Skeletal muscle tissue (tissue), 4 donors: ENCODE data around the gene VAV1. TPM values are rescaled to one million over a fixed set of nuclear protein-coding genes. Genes with fewer than 3 reads are reported as not detected.

Experiments
- H3K27ac ChIP-seq: one replicate; pipeline ENCODE4 v1.7.0; 2013; ENCODE audit warnings: mild to moderate bottlenecking, low read depth, low read length, inconsistent platforms
- H3K27me3 ChIP-seq, 3 donors: one replicate each; pipeline ENCODE4 v1.7.0; 2013; ENCODE audit warnings: low read length in 3 of 3; ENCODE audit not compliant: control insufficient read depth in 3 of 3, insufficient read depth in 3 of 3
- H3K36me3 ChIP-seq, 3 donors: one replicate each; pipeline ENCODE4 v1.7.0; 2013; ENCODE audit warnings: low read length in 3 of 3; ENCODE audit not compliant: control insufficient read depth in 3 of 3, insufficient read depth in 3 of 3
- H3K4me1 ChIP-seq, 3 donors: one replicate each; pipeline ENCODE4 v1.7.0; 2013; ENCODE audit warnings: low read length in 3 of 3, mild to moderate bottlenecking in 3 of 3; ENCODE audit not compliant: control insufficient read depth in 3 of 3, insufficient read depth in 3 of 3
- H3K4me3 ChIP-seq, 3 donors: one replicate each; pipeline ENCODE4 v1.7.0; 2013; ENCODE audit warnings: low read length in 3 of 3
- H3K9ac ChIP-seq, 3 donors: one replicate each; pipeline ENCODE4 v1.7.0; 2013; ENCODE audit warnings: low read length in 3 of 3, mild to moderate bottlenecking in 3 of 3, moderate library complexity in 2 of 3, low read depth in 1 of 3
- H3K9me3 ChIP-seq, 3 donors: one replicate each; pipeline ENCODE4 v1.7.0; 2013; ENCODE audit warnings: low read length in 3 of 3; ENCODE audit not compliant: control insufficient read depth in 3 of 3
- total RNA-seq: library from RNA; depleted of rRNA; stranded (reverse); fragments of >200 nt; gene quantifications from one replicate; pipeline ENCODE4 v1.2.3, GENCODE V29; 2014
- donor health status: Osteomylitis.

The VAV1 gene, protein sequence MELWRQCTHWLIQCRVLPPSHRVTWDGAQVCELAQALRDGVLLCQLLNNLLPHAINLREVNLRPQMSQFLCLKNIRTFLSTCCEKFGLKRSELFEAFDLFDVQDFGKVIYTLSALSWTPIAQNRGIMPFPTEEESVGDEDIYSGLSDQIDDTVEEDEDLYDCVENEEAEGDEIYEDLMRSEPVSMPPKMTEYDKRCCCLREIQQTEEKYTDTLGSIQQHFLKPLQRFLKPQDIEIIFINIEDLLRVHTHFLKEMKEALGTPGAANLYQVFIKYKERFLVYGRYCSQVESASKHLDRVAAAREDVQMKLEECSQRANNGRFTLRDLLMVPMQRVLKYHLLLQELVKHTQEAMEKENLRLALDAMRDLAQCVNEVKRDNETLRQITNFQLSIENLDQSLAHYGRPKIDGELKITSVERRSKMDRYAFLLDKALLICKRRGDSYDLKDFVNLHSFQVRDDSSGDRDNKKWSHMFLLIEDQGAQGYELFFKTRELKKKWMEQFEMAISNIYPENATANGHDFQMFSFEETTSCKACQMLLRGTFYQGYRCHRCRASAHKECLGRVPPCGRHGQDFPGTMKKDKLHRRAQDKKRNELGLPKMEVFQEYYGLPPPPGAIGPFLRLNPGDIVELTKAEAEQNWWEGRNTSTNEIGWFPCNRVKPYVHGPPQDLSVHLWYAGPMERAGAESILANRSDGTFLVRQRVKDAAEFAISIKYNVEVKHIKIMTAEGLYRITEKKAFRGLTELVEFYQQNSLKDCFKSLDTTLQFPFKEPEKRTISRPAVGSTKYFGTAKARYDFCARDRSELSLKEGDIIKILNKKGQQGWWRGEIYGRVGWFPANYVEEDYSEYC
- 4.7 TPM for total RNA-seq

DNA sequence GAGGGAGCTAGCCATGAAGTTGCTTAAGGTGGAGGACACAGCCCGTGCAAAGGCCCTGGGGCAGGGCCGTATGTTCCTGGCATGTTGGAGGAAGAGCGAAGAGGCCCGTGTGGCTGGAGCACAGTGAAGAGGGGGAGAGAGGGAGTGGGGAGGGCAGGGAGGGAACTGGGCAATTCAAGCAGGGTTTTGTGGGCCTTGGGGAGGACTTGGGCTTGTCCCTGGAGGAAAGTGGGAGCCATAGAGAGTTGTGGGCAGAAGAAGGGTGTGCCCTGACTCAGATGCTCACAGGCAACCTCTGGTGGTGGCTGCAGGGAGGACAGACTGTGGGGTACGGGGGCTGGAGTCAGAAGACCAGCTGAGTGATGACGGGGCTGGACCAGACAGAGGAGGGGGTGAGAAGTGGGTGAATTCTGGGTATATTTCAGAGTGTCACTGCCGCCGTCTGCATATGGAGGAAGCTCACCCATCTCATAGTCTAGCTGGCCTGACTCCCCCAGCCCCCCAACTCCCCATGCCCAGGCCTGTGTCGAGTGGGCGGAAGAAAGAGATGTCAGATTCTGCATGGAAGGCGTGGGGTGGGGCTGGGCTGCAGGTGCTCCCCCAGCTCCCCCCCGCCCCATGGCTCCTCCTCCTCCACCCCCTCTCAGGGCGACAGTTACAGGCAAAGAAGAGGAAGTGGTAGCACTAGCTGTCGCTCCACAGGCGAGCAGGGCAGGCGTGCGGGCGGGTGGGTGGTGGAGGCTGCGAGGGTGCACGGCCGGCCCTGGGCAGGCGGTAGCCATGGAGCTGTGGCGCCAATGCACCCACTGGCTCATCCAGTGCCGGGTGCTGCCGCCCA, at the start of gene VAV1:
VAV1 (plus strand) TSS at position 681 of the 838 bp plus-strand sequence; CDS start at position 781, 100 bp downstream.
- Histone ChIP-seq H3K27ac (peak within 1 kb of the TSS; percentile 25), H3K9ac (no peak within 1 kb of the TSS), H3K36me3 (no peaks in the 10 kb centered on the region), H3K27me3 (peaks cover 6 to 20% (median 17%) of the 10 kb centered on the region in 3 donors), H3K4me3 (peak within 1 kb of the TSS in 2 of 3 donors; percentile 31 to 38), H3K9me3 (no peaks in the 10 kb centered on the region), H3K4me1 (peaks cover 0 to 3% (median 2%) of the 10 kb centered on the region in 3 donors)

DNA sequence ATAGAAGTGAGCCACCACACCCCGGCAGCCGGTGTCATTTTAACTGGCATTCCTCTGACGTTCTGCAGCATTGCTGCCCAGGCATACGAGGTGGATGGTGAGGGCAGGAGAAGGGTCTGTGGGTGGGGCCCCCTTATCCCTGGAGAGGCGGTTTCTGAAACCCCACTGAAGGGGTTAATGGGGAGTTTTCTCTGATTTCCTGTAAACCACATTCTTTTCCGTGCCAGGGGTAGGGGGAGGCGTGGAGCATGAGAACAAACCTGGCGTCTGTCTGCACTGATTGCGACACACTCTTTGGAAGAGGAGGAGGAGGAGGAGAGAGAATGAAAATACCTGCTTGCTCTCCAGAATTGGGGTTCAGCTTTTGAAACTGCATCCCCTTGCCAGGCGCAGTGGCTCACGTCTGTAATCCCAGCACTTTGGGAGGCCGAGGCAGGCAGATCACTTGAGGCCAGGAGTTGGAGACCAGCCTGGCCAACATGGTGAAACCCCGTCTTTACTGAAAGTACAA, 49.3 kb upstream of the VAV1 start:
- Histone ChIP-seq H3K4me3 (no peak overlapping the region), H3K27ac (no peak overlapping the region)

DNA sequence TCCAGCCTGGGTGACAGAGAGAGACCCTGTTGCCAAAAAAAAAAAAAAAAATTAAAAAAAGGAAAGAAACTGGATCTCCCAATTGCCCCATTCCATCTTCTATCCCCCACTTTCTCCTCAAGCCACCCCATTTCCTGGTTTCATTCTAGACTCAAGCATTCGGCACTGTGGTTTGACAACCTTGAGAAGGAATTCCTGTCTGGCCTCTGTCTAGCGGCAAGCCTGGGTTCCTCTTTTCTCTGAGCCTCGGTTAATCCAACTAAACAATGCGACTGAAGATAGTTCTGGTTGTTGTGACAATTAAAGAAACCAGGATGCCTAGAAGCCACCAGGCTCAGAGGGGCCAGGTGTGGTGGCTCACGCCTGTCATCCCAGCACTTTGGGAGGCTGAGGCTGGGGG, 48.8 kb upstream of the VAV1 start:
- peaks cover 3 to 7% (median 7%) of the 10 kb centered on the region in 3 donors for H3K4me1 ChIP-seq
- H3K9me3 ChIP-seq, result no peaks in the 10 kb centered on the region
- H3K4me3 ChIP-seq, result no peak overlapping the region
- H3K9ac ChIP-seq, result no peak overlapping the region
- no peaks in the 10 kb centered on the region for H3K36me3 ChIP-seq
- H3K27me3 ChIP-seq, result peaks cover 0 to 7% (median 6%) of the 10 kb centered on the region in 3 donors
- peak overlapping the region; percentile 62 for H3K27ac ChIP-seq

More for the DNA sequence above, 49.3 kb upstream of the VAV1 start:
- peaks cover 3 to 7% (median 7%) of the 10 kb centered on the region in 3 donors for H3K4me1 ChIP-seq
- no peaks in the 10 kb centered on the region for H3K36me3 ChIP-seq
- no peaks in the 10 kb centered on the region for H3K9me3 ChIP-seq
- no peak overlapping the region for H3K9ac ChIP-seq
- H3K27me3 ChIP-seq, result peaks cover 0 to 7% (median 6%) of the 10 kb centered on the region in 3 donors

DNA sequence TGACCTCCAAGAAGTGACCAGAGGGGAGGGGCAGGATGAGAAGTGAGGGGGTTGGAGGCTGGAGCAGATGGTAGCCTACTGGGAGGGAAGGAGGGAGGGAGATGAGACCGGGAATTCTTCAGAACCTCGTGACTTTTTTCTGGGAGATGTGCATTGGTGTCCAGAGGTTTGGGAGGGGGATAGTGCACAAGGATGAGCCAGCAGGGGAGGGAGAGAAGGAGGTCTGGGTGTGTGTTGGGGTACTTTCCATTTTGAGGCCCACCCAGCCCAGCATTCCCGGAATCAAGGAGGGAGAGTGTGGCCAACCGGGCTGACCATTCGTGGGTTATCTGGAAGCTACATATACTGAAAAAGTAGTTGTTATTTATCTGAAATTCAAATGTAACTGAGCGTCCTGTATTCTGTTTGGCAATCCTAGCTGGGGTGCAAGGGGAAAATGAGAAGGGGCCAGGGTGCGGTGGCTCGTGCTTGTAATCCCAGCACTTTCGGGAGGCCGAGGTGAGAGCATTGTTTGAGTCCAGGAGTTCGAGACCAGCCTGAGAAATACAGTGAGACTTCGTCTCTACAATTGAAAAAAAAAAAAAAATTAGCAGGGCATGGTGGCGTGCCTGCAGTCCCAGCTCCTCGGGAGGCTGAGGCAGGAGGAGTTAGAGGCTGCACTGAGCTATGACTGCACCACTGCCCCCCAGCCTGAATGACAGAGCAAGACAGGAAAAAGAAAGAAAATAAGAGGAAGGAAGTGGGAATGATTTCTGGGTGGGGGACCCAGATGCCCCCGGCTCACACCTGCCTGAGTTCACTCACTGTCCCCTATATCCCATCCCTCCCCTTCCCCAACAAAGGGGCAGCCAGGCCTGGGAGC, 47.6 kb upstream of the VAV1 start:
- peaks cover 0 to 7% (median 2%) of the 10 kb centered on the region in 3 donors for H3K4me1 ChIP-seq

DNA sequence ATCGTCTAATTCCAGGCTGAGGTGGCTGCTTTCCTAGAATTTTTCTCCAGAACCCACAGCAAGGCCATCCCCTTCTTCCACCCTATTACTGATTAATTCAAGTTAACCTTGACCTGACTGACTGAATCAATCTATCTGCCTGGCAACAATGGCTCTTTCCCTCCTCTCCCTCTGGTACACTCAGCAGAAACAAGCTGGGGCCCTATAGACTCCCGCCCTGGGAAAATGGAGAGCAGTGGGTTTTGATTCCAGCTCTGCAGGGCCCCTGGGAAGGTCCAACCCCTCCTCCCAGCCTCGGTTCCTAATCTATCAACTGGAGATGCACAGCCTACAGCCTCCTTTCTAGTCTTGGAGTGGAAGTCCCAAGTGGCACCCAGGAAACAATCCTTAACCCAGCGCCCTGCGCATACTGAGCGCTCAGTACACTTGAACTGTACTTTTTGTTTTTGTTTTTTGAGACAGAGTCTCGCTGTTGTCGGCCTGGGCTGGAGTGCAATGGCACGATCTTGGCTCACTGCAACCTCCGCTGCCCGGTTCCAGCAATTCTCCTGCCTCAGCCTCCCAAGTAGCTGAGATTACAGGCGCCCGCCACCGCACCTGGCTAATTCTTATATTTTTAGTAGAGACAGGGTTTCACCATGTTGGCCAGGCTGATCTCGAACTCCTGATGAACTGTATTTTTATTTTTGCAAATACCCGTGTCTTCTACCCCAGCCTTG, 46.8 kb upstream of the VAV1 start:
- Histone ChIP-seq H3K27me3 (peaks cover 0 to 7% (median 2%) of the 10 kb centered on the region in 3 donors), H3K9me3 (no peaks in the 10 kb centered on the region), H3K4me3 (no peak overlapping the region), H3K4me1 (peaks cover 0 to 7% (median 0%) of the 10 kb centered on the region in 3 donors), H3K27ac (no peak overlapping the region), H3K9ac (no peak overlapping the region), H3K36me3 (no peaks in the 10 kb centered on the region)

More for the DNA sequence above, 47.6 kb upstream of the VAV1 start:
- Histone ChIP-seq H3K27ac (peak overlapping the region; percentile 44), H3K4me3 (no peak overlapping the region), H3K27me3 (peaks cover 0 to 7% (median 6%) of the 10 kb centered on the region in 3 donors), H3K36me3 (no peaks in the 10 kb centered on the region), H3K9me3 (no peaks in the 10 kb centered on the region), H3K9ac (no peak overlapping the region)

DNA sequence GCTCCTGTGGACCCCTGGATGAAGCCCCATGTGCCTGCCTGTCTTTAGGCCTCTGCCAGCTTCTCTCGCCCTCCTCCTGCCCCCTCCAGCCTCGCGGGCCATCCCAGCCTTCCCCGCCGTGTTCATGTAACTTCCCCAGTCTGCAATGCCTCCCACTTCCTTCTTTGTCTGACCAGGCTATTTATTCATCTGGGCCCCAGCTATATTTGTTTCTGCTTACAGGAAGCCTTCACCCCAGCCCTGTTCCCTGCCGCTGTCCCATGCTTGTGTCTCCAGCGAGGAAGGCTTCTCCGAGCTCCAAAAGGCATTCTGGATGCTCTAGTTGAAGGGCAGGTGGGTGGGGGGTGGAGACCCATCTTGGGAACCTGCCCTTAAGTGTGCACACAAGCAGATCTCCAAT, 44.2 kb upstream of the VAV1 start:
- no peak overlapping the region for H3K9ac ChIP-seq

DNA sequence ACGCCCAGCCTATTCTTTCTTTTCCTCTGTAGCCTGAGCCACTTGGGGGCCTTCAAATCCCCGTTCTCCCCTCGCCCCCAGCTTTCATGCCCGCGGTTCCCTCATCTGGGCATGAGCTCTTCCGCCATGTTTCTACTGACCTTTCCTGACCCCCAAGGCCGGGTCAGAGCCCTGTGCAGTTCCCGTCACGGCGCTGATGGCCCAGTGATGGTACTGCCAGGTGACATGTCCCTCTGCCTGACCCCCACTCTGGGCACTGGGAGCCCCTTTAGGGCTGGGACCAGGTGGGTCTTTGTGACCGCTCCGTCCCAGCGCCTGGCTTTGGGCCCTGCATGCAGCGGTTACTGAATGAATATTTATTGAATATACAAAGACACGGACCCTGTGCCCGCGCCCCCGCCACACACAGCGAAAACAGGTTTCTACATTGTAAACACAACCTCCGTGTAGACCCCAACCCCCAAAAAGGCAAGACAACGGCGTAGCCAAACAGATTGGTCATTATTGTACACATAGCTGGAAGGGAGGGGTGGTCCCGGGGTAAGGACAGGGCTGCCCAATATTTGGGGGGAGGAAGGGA, 42.8 kb upstream of the VAV1 start:
- no peak overlapping the region for H3K9ac ChIP-seq
- peaks cover 0 to 2% (median 0%) of the 10 kb centered on the region in 3 donors for H3K27me3 ChIP-seq
- peaks cover 14 to 23% (median 14%) of the 10 kb centered on the region in 3 donors for H3K36me3 ChIP-seq
- H3K4me1 ChIP-seq, result no peaks in the 10 kb centered on the region
- no peak overlapping the region for H3K4me3 ChIP-seq
- no peak overlapping the region for H3K27ac ChIP-seq
- H3K9me3 ChIP-seq, result no peaks in the 10 kb centered on the region

More for the DNA sequence above, 44.2 kb upstream of the VAV1 start:
- H3K9me3 ChIP-seq, result no peaks in the 10 kb centered on the region
- H3K36me3 ChIP-seq, result peaks cover 13 to 19% (median 14%) of the 10 kb centered on the region in 3 donors
- no peak overlapping the region for H3K27ac ChIP-seq
- H3K4me1 ChIP-seq, result peaks cover 0 to 3% (median 0%) of the 10 kb centered on the region in 3 donors
- H3K4me3 ChIP-seq, result no peak overlapping the region
- H3K27me3 ChIP-seq, result peaks cover 0 to 2% (median 0%) of the 10 kb centered on the region in 3 donors

DNA sequence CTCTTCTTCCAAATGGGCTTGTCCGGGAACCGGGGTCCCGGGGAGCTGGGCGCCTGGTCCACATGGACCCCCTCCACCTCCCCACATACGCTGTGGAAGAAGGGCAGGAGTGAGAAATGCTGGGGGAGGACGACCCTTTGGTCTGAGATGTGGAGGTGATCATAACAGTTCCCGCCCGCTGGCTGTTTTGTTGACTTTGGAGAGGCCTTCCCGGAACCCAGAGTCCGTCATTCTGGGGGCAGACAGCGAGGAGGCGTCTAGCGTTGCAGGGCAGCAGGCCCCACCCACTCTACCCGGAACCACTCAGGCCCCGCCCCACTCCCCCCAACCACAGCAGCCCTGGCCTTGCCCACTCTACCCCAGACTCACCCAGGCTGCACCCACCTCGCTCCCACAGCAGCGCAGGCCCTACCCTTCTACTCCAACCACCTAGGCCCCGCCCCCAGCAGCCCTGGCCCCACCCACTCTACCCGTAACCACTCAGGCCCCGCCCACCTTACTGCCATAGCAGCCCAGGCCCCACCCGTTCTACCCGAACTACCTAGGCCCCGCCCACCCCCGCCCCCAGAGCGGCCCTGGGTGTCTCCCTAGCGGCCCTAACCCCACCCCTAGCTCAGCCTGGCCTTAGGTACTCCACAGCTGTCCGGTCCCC, 42.2 kb upstream of the VAV1 start:
- Histone ChIP-seq H3K4me3 (no peak overlapping the region), H3K9ac (no peak overlapping the region), H3K36me3 (peaks cover 14 to 23% (median 14%) of the 10 kb centered on the region in 3 donors), H3K27me3 (peaks cover 0 to 2% (median 0%) of the 10 kb centered on the region in 3 donors), H3K9me3 (no peaks in the 10 kb centered on the region), H3K27ac (no peak overlapping the region), H3K4me1 (no peaks in the 10 kb centered on the region)
